Measurements from ENCODE around the gene SLC7A1.

The SLC7A1 gene

GRCh38 chr13:29486551-29486950 lies 108.9 kb downstream of the SLC7A1 start:
- no peak overlapping the region for H3K4me3 ChIP-seq (replicated peaks in 1 of 2; ENCODE audit: low read depth in 2 of 2, low read length in 2 of 2)
- DNase-seq (ENCODE audit: low read depth in 2 of 2) = no peak
- TF ChIP-seq, protein P1, sequence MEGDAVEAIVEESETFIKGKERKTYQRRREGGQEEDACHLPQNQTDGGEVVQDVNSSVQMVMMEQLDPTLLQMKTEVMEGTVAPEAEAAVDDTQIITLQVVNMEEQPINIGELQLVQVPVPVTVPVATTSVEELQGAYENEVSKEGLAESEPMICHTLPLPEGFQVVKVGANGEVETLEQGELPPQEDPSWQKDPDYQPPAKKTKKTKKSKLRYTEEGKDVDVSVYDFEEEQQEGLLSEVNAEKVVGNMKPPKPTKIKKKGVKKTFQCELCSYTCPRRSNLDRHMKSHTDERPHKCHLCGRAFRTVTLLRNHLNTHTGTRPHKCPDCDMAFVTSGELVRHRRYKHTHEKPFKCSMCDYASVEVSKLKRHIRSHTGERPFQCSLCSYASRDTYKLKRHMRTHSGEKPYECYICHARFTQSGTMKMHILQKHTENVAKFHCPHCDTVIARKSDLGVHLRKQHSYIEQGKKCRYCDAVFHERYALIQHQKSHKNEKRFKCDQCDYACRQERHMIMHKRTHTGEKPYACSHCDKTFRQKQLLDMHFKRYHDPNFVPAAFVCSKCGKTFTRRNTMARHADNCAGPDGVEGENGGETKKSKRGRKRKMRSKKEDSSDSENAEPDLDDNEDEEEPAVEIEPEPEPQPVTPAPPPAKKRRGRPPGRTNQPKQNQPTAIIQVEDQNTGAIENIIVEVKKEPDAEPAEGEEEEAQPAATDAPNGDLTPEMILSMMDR (IDR thresholded peaks at IDR 0.05; ENCODE audit: low read depth, low read length) = no peak

DNA sequence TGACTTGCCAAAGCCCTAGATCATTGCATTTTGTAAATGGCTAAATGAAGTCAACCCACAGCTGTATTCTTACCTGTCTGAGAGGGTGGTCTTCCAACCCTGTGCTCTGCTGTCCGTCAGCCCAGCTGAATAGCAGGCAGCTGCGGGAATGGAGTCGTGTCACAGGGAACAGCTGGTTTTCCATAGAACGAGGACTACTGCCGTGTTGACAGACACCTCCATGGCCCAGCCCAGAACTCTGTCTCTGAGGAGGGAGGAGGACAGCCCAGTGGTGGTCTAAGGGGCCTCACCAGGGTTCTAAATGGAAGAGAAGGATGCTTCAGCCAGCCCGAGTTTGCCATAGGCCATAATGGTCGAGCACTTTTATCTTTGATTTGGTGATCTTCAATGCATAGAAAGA lies 110.7 kb downstream of the SLC7A1 start:
- DNase-seq (ENCODE audit: low read depth in 2 of 2) = no peak
- no peak overlapping the region for H3K4me3 ChIP-seq (replicated peaks in 1 of 2; ENCODE audit: low read depth in 2 of 2, low read length in 2 of 2)
- TF ChIP-seq, protein P1 (IDR thresholded peaks at IDR 0.05; ENCODE audit: low read depth, low read length) = no peak

- TF ChIP-seq, protein P1 (IDR thresholded peaks at IDR 0.05; ENCODE audit: low read depth, low read length) = no peak
- no peak for DNase-seq (ENCODE audit: low read depth in 2 of 2)
- no peak overlapping the region for H3K4me3 ChIP-seq (replicated peaks in 1 of 2; ENCODE audit: low read depth in 2 of 2, low read length in 2 of 2)
Measured at GRCh38 chr13:29484236-29484635, 111.3 kb downstream of the SLC7A1 start.

- TF ChIP-seq, protein P1 (IDR thresholded peaks at IDR 0.05; ENCODE audit: low read depth, low read length) = no peak
- DNase-seq (ENCODE audit: low read depth in 2 of 2) = no peak
- H3K4me3 ChIP-seq (replicated peaks in 1 of 2; ENCODE audit: low read depth in 2 of 2, low read length in 2 of 2) = no peak overlapping the region
Measured at GRCh38 chr13:29483623-29484022, 111.9 kb downstream of the SLC7A1 start.

GRCh38 chr13:29483211-29483610 lies 112.3 kb downstream of the SLC7A1 start:
- TF ChIP-seq, protein P1 (IDR thresholded peaks at IDR 0.05; ENCODE audit: low read depth, low read length) = no peak
- no peak overlapping the region for H3K4me3 ChIP-seq (replicated peaks in 1 of 2; ENCODE audit: low read depth in 2 of 2, low read length in 2 of 2)
- no peak for DNase-seq (ENCODE audit: low read depth in 2 of 2)

DNA sequence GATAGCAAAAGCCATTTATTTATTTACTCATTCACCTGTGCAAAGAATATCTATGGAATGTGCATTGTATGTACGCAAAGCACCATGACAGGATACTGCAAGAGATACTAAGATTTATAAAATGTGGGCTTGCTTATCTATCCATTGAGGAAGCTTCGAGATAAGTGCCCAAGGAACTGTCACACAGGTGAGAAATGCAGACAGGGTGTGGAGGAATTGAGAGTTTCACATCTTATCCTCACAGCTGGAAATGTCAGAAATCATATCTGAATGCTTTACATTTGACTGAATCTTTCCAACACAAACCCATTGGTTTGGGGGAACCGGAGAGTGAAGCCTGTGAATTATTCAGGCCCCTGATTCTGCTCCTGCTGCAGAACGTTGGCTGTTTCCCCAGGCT lies 113.0 kb downstream of the SLC7A1 start:
- H3K4me3 ChIP-seq (replicated peaks in 1 of 2; ENCODE audit: low read depth in 2 of 2, low read length in 2 of 2) = no peak overlapping the region
- no peak for DNase-seq (ENCODE audit: low read depth in 2 of 2)
- TF ChIP-seq, protein P1 (IDR thresholded peaks at IDR 0.05; ENCODE audit: low read depth, low read length) = no peak

GRCh38 chr13:29481603-29482002 lies 113.9 kb downstream of the SLC7A1 start:
- no peak for DNase-seq (ENCODE audit: low read depth in 2 of 2)
- H3K4me3 ChIP-seq (replicated peaks in 1 of 2; ENCODE audit: low read depth in 2 of 2, low read length in 2 of 2) = no peak overlapping the region
- TF ChIP-seq, protein P1 (IDR thresholded peaks at IDR 0.05; ENCODE audit: low read depth, low read length) = no peak

Data from cardiac fibroblast (primary cell).